Left lung (tissue), 10 donors: ENCODE data around the gene KRTAP8-1. TPM values are rescaled to one million over a fixed set of nuclear protein-coding genes. Genes with fewer than 3 reads are reported as not detected.

Experiments
- ATAC-seq: fragments of 200-7000 bp; cut with Tn5 transposase; one replicate; pipeline ENCODE4 v1.9.1; 2020; ENCODE audit warnings: moderate library complexity
- DNase-seq, 4 donors: peaks; one replicate each; pipeline ENCODE4 v3.0.0-alpha.2; 2013 to 2020
- H3K27ac ChIP-seq, 2 donors: fragments of 200-600 bp; sonication (generic) in 1 of 2; one replicate each; pipeline versions ENCODE4 v1.5.0 to v1.8.0; 2020 to 2021
- H3K27me3 ChIP-seq, 2 donors: fragments of 200-600 bp; sonication (generic) in 1 of 2; one replicate each; pipeline versions ENCODE4 v1.5.0 to v1.8.0; 2020 to 2021
- H3K36me3 ChIP-seq, 2 donors: fragments of 200-600 bp; sonication (generic) in 1 of 2; one replicate each; pipeline versions ENCODE4 v1.5.0 to v1.8.0; 2020 to 2021
- H3K4me1 ChIP-seq, 2 donors: fragments of 200-600 bp; one replicate each; pipeline ENCODE4 v1.8.0; 2021
- H3K4me3 ChIP-seq, 2 donors: fragments of 200-600 bp; sonication (generic) in 1 of 2; one replicate each; pipeline versions ENCODE4 v1.5.0 to v1.8.0; 2020 to 2021; ENCODE audit warnings: mild to moderate bottlenecking in 1 of 2
- H3K9me3 ChIP-seq, 2 donors: fragments of 200-600 bp; sonication (generic) in 1 of 2; one replicate each; pipeline versions ENCODE4 v1.5.0 to v1.8.0; 2020 to 2021
- intact Hi-C, 2 donors: fragments of 100-400 bp; cut with DNase I; formaldehyde crosslinking; loops; one replicate each; pipeline versions ENCODE4 v1.11.2 to v1.14.2; 2022
- polyA plus RNA-seq, 6 donors: library from polyadenylated mRNA; unstranded; fragments of 120-200 nt; gene quantifications; one replicate each; pipeline ENCODE4 v1.2.1, GENCODE V29; 2013; ENCODE audit not compliant: insufficient read length in 6 of 6
- total RNA-seq, 2 donors: library from RNA; stranded (reverse); fragmentation: NEBNext Ultra II Directional; extraction: Animal tissue kit (Norgen Biotek cat#: 25700); gene quantifications; one replicate each; pipeline ENCODE4 v1.2.1, GENCODE V29; 2021
- TF ChIP-seq, protein P1 (sequence below), 2 donors: fragments of 200-600 bp; sonication (generic) in 1 of 2; IDR thresholded peaks; one replicate each; pipeline versions ENCODE4 v1.5.0 to v1.8.0; 2021; ENCODE audit warnings: antibody characterized with exemption in 2 of 2
- donor health status: DM: no; HTN: yes; CAD: no.
- donor health status: DM: no; HTN: no; CAD: no.

Gene KRTAP8-1
- total and polyA plus RNA-seq, 8 donors: not detected

DNA sequence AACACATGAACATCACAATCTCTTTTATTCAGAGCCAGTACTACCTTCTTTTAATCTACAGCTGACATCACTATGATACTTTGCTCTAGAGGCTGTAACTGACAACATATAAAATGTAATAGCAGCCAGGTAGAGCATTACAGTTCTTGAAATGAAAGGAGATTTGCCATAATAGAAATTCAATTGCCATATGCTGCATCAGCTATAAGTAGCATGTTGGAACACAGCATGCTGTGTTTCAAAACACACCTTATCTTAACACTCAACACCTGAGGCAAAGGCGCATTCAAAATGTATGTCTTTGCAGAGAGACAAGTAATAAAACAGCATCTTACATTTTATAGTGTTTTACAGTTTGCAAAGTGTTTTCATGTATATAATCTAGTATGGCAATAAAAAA is 33.8 kb downstream of the KRTAP8-1 start:
- DNase-seq (no peak), ATAC-seq (no peak)
- Histone ChIP-seq H3K4me3 (no peak overlapping the region), H3K27me3 (no peaks in the 10 kb centered on the region), H3K4me1 (no peaks in the 10 kb centered on the region), H3K9me3 (no peaks in the 10 kb centered on the region), H3K27ac (no peak overlapping the region), H3K36me3 (no peaks in the 10 kb centered on the region)
- intact Hi-C loops: no loop called here
- TF ChIP-seq, protein P1, sequence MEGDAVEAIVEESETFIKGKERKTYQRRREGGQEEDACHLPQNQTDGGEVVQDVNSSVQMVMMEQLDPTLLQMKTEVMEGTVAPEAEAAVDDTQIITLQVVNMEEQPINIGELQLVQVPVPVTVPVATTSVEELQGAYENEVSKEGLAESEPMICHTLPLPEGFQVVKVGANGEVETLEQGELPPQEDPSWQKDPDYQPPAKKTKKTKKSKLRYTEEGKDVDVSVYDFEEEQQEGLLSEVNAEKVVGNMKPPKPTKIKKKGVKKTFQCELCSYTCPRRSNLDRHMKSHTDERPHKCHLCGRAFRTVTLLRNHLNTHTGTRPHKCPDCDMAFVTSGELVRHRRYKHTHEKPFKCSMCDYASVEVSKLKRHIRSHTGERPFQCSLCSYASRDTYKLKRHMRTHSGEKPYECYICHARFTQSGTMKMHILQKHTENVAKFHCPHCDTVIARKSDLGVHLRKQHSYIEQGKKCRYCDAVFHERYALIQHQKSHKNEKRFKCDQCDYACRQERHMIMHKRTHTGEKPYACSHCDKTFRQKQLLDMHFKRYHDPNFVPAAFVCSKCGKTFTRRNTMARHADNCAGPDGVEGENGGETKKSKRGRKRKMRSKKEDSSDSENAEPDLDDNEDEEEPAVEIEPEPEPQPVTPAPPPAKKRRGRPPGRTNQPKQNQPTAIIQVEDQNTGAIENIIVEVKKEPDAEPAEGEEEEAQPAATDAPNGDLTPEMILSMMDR (IDR thresholded peaks at IDR 0.05): no peak

DNA sequence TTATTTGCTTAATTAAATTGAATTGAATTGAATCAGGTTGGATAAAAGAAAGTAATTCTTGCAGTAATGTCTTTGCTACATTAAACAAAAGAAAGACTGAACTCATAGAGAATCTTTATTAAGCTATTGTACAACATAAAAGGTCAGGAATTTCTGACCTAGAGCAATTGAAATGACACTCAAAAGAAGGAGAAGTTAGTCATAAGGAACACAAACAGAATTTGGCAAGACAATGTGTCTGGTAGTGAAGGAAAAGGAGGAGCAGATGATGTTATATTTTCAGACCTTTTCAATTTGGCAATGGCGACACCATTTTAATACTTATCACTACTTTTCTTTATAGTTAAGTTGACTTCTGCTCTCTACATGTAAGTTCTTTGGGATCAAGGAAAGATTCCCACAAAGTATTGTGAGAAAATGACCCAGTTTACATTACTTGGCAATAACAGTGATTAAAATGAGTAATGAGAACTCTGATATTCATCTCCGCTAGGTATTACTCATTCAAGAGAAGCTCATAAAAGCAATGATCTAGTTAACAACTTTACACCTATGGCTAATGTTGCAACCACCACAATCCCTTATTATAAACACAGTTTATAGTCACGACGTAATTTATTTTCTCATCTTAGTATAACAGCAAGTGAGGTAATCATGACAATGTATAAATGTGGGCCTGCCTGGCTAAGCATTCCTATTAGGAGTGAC is 43.2 kb downstream of the KRTAP8-1 start:
- no peaks in the 10 kb centered on the region for H3K4me1 ChIP-seq
- H3K9me3 ChIP-seq: peaks cover 0 to 1% of the 10 kb centered on the region in 2 donors
- intact Hi-C loops: no loop called here
- ATAC-seq: no peak
- no peak overlapping the region for H3K27ac ChIP-seq
- H3K4me3 ChIP-seq: no peak overlapping the region
- no peaks in the 10 kb centered on the region for H3K36me3 ChIP-seq
- TF ChIP-seq, protein P1 (IDR thresholded peaks at IDR 0.05): no peak
- H3K27me3 ChIP-seq: no peaks in the 10 kb centered on the region
- DNase-seq: no peak

Other genes with a start within 250 kb of the KRTAP8-1 start
- not detected for gene KRTAP22-2, start 222.9 kb downstream of the KRTAP8-1 start, total RNA-seq
- not detected for gene KRTAP22-2, start 222.9 kb downstream of the KRTAP8-1 start, polyA plus RNA-seq
- not detected for gene KRTAP6-3, start 220.8 kb downstream of the KRTAP8-1 start, total RNA-seq
- gene KRTAP6-3, start 220.8 kb downstream of the KRTAP8-1 start, polyA plus RNA-seq: not detected
- not detected for gene KRTAP6-2, start 214.4 kb downstream of the KRTAP8-1 start, total RNA-seq
- gene KRTAP6-2, start 214.4 kb downstream of the KRTAP8-1 start, polyA plus RNA-seq: not detected
- gene KRTAP22-1, start 212.2 kb downstream of the KRTAP8-1 start, total RNA-seq: not detected
- not detected for gene KRTAP22-1, start 212.2 kb downstream of the KRTAP8-1 start, polyA plus RNA-seq
- gene KRTAP6-1, start 199.3 kb downstream of the KRTAP8-1 start, total RNA-seq: not detected
- not detected for gene KRTAP6-1, start 199.3 kb downstream of the KRTAP8-1 start, polyA plus RNA-seq
- gene KRTAP20-1, start 196.8 kb downstream of the KRTAP8-1 start, total RNA-seq: not detected
- not detected for gene KRTAP20-1, start 196.8 kb downstream of the KRTAP8-1 start, polyA plus RNA-seq
- gene KRTAP20-4, start 192.6 kb downstream of the KRTAP8-1 start, total RNA-seq: not detected
- gene KRTAP20-4, start 192.6 kb downstream of the KRTAP8-1 start, polyA plus RNA-seq: not detected
- gene KRTAP20-2, start 178.1 kb downstream of the KRTAP8-1 start, total RNA-seq: not detected
- gene KRTAP20-2, start 178.1 kb downstream of the KRTAP8-1 start, polyA plus RNA-seq: not detected
- gene KRTAP20-3, start 170.4 kb downstream of the KRTAP8-1 start, total RNA-seq: not detected
- gene KRTAP20-3, start 170.4 kb downstream of the KRTAP8-1 start, polyA plus RNA-seq: not detected
- not detected for gene KRTAP21-3, start 94.5 kb downstream of the KRTAP8-1 start, total RNA-seq
- gene KRTAP21-3, start 94.5 kb downstream of the KRTAP8-1 start, polyA plus RNA-seq: not detected
- gene KRTAP21-2, start 66.0 kb downstream of the KRTAP8-1 start, total RNA-seq: not detected
- not detected for gene KRTAP21-2, start 66.0 kb downstream of the KRTAP8-1 start, polyA plus RNA-seq
- not detected for gene KRTAP21-1, start 57.8 kb downstream of the KRTAP8-1 start, total RNA-seq
- not detected for gene KRTAP21-1, start 57.8 kb downstream of the KRTAP8-1 start, polyA plus RNA-seq
- not detected for gene KRTAP7-1, start 16.5 kb upstream of the KRTAP8-1 start, total RNA-seq
- not detected for gene KRTAP7-1, start 16.5 kb upstream of the KRTAP8-1 start, polyA plus RNA-seq
- gene KRTAP11-1, start 68.3 kb upstream of the KRTAP8-1 start, total RNA-seq: not detected
- gene KRTAP11-1, start 68.3 kb upstream of the KRTAP8-1 start, polyA plus RNA-seq: not detected
- not detected for gene KRTAP19-8, start 225.2 kb upstream of the KRTAP8-1 start, total RNA-seq
- gene KRTAP19-8, start 225.2 kb upstream of the KRTAP8-1 start, polyA plus RNA-seq: not detected